ENCODE data around the gene EPS8L3.
"Not testable (repeated sequence)": the region's sequence is repeated elsewhere in the genome, so short reads cannot be mapped to it uniquely, and the experiment has no call there.

DNA sequence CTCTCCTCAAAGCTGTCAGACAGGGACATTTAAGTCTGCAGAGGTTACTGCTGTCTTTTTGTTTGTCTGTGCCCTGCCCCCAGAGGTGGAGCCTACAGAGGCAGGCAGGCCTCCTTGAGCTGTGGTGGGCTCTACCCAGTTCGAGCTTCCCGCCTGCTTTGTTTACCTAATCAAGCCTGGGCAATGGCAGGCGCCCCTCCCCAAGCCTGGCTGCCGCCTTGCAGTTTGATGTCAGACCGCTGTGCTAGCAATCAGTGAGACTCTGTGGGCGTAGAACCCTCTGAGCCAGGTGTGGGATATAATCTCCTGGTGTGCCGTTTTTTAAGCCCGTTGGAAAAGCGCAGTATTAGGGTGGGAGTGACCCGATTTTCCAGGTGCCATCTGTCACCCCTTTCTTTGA lies 15.4 kb downstream of the EPS8L3 start:
- not testable (repeated sequence) for TF ChIP-seq CTCF (IDR thresholded peaks at IDR 0.05); TCF7L2 (IDR thresholded peaks at IDR 0.05; ENCODE audit: low read depth, low read length)
